Measurements from ENCODE around the gene TP53INP2. TPM values are rescaled to one million over a fixed set of nuclear protein-coding genes. Genes with fewer than 3 reads are reported as not detected.
A peak's percentile ranks its signal among the peaks of the same experiment; 100 is the strongest.

The TP53INP2 gene
- total and polyA plus RNA-seq, 2 of the 13 experiments (the other 11 are each of a cell fraction or from before 2014, with no cell fraction given): 5.2 to 18.8 TPM

DNA sequence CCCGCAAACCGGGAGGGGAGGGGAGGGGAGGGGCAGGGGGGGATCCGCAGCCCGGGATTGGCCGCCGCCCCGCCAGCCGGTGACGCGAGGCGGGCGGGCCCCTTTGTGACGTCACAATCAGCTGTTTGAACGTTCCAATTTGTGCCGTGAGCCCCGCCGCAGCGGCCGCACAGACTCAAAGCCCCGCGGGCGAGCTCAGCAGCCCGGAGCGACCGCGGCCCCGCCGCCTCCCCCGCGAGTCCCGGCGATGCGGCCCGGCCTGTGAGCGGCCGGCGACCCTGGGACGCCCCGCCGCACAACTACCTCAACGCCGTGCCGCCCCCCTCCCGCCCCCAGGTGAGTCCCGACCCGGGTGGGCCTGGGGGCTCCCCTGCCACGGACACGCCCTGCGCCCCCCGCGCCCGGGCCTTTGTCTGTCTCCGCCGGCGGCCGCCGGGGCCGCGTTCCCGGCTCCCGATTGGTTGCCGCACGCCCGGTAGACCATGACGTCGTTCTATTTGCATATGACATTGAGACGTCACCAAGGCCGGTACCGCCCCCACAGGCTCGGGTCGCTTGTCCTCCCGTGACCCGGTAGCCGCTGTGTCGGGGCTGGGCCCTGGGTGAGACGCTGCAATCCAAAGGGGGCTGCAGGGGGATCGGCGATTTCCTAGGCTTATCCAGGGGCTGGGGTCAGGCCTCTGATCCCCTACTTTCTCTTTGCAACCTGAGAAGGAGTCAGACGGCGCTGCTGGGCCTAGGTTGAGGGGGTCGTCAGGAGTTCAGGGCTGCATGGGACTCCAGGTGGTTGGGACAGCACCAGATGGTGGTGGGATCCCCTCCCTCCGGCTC, at the start of gene TP53INP2 (continued):
- peak; percentile 82; the same call in 1 of the 2 replicates for TF ChIP-seq KDM5A (IDR thresholded peaks at IDR 0.05; ENCODE audit: borderline replicate concordance, low read length)
- TF ChIP-seq, protein P1, sequence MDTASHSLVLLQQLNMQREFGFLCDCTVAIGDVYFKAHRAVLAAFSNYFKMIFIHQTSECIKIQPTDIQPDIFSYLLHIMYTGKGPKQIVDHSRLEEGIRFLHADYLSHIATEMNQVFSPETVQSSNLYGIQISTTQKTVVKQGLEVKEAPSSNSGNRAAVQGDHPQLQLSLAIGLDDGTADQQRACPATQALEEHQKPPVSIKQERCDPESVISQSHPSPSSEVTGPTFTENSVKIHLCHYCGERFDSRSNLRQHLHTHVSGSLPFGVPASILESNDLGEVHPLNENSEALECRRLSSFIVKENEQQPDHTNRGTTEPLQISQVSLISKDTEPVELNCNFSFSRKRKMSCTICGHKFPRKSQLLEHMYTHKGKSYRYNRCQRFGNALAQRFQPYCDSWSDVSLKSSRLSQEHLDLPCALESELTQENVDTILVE (CRISPR knock-in tag; IDR thresholded peaks at IDR 0.05): 0 out of 2 replicates have a peak, but pooled peaks have one; percentile 66
- TF ChIP-seq, protein P2, sequence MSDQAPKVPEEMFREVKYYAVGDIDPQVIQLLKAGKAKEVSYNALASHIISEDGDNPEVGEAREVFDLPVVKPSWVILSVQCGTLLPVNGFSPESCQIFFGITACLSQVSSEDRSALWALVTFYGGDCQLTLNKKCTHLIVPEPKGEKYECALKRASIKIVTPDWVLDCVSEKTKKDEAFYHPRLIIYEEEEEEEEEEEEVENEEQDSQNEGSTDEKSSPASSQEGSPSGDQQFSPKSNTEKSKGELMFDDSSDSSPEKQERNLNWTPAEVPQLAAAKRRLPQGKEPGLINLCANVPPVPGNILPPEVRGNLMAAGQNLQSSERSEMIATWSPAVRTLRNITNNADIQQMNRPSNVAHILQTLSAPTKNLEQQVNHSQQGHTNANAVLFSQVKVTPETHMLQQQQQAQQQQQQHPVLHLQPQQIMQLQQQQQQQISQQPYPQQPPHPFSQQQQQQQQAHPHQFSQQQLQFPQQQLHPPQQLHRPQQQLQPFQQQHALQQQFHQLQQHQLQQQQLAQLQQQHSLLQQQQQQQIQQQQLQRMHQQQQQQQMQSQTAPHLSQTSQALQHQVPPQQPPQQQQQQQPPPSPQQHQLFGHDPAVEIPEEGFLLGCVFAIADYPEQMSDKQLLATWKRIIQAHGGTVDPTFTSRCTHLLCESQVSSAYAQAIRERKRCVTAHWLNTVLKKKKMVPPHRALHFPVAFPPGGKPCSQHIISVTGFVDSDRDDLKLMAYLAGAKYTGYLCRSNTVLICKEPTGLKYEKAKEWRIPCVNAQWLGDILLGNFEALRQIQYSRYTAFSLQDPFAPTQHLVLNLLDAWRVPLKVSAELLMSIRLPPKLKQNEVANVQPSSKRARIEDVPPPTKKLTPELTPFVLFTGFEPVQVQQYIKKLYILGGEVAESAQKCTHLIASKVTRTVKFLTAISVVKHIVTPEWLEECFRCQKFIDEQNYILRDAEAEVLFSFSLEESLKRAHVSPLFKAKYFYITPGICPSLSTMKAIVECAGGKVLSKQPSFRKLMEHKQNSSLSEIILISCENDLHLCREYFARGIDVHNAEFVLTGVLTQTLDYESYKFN (CRISPR knock-in tag; conservative IDR thresholded peaks at IDR 0.05): peak; percentile 63
- TF ChIP-seq, protein P3, sequence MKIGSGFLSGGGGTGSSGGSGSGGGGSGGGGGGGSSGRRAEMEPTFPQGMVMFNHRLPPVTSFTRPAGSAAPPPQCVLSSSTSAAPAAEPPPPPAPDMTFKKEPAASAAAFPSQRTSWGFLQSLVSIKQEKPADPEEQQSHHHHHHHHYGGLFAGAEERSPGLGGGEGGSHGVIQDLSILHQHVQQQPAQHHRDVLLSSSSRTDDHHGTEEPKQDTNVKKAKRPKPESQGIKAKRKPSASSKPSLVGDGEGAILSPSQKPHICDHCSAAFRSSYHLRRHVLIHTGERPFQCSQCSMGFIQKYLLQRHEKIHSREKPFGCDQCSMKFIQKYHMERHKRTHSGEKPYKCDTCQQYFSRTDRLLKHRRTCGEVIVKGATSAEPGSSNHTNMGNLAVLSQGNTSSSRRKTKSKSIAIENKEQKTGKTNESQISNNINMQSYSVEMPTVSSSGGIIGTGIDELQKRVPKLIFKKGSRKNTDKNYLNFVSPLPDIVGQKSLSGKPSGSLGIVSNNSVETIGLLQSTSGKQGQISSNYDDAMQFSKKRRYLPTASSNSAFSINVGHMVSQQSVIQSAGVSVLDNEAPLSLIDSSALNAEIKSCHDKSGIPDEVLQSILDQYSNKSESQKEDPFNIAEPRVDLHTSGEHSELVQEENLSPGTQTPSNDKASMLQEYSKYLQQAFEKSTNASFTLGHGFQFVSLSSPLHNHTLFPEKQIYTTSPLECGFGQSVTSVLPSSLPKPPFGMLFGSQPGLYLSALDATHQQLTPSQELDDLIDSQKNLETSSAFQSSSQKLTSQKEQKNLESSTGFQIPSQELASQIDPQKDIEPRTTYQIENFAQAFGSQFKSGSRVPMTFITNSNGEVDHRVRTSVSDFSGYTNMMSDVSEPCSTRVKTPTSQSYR (CRISPR knock-in tag; IDR thresholded peaks at IDR 0.05; ENCODE audit: borderline replicate concordance): 0 out of 2 replicates have a peak, but pooled peaks have one; percentile 26
- TF ChIP-seq ZNF766 (CRISPR knock-in tag; IDR thresholded peaks at IDR 0.05; ENCODE audit: borderline replicate concordance): peak; percentile 4; the same call in 1 of the 2 replicates
- peak; percentile 15; the same call in 1 of the 2 replicates for TF ChIP-seq KMT2A (CRISPR knock-in tag; IDR thresholded peaks at IDR 0.05)
- TF ChIP-seq, protein P4, sequence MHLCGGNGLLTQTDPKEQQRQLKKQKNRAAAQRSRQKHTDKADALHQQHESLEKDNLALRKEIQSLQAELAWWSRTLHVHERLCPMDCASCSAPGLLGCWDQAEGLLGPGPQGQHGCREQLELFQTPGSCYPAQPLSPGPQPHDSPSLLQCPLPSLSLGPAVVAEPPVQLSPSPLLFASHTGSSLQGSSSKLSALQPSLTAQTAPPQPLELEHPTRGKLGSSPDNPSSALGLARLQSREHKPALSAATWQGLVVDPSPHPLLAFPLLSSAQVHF (CRISPR knock-in tag; IDR thresholded peaks at IDR 0.05): no peak
- peak; percentile 72 for TF ChIP-seq HDAC1 (CRISPR knock-in tag; IDR thresholded peaks at IDR 0.05)
- TF ChIP-seq CBX1 (IDR thresholded peaks at IDR 0.05; ENCODE audit: low read depth): no peak
- TF ChIP-seq, protein P5, sequence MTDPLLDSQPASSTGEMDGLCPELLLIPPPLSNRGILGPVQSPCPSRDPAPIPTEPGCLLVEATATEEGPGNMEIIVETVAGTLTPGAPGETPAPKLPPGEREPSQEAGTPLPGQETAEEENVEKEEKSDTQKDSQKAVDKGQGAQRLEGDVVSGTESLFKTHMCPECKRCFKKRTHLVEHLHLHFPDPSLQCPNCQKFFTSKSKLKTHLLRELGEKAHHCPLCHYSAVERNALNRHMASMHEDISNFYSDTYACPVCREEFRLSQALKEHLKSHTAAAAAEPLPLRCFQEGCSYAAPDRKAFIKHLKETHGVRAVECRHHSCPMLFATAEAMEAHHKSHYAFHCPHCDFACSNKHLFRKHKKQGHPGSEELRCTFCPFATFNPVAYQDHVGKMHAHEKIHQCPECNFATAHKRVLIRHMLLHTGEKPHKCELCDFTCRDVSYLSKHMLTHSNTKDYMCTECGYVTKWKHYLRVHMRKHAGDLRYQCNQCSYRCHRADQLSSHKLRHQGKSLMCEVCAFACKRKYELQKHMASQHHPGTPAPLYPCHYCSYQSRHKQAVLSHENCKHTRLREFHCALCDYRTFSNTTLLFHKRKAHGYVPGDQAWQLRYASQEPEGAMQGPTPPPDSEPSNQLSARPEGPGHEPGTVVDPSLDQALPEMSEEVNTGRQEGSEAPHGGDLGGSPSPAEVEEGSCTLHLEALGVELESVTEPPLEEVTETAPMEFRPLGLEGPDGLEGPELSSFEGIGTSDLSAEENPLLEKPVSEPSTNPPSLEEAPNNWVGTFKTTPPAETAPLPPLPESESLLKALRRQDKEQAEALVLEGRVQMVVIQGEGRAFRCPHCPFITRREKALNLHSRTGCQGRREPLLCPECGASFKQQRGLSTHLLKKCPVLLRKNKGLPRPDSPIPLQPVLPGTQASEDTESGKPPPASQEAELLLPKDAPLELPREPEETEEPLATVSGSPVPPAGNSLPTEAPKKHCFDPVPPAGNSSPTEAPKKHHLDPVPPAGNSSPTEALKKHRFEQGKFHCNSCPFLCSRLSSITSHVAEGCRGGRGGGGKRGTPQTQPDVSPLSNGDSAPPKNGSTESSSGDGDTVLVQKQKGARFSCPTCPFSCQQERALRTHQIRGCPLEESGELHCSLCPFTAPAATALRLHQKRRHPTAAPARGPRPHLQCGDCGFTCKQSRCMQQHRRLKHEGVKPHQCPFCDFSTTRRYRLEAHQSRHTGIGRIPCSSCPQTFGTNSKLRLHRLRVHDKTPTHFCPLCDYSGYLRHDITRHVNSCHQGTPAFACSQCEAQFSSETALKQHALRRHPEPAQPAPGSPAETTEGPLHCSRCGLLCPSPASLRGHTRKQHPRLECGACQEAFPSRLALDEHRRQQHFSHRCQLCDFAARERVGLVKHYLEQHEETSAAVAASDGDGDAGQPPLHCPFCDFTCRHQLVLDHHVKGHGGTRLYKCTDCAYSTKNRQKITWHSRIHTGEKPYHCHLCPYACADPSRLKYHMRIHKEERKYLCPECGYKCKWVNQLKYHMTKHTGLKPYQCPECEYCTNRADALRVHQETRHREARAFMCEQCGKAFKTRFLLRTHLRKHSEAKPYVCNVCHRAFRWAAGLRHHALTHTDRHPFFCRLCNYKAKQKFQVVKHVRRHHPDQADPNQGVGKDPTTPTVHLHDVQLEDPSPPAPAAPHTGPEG (CRISPR knock-in tag; IDR thresholded peaks at IDR 0.05): peak; percentile 88; the same call in 1 of the 2 replicates
